ENCODE results near the gene MANSC1.

DNA sequence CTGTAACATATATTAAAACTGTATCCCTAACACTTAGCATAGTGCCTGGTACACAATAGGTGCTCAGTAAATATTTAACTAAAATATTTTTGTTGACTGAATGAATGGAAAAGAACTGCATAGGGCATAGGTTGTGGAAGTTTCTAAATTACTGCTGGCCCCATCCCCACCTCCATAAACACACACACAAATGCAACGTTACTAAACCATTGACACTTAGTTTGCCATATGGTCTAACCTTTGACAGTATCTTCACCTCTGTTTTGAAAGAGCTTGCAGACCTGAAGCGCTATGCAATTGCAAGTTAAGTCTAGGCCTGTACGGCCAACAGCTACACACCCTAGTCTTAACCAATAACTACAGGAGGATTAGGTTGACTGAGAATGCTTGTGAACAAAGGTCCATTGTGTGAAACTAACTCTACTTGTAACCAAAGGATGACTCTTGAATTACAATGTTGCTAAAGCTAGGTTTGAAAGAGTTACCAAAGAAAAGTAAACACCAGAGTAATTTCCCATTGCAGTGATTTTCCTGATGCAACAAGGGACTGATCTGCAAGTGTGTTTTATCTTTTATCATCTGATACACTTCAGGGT lies 924 bp upstream of the MANSC1 start:
- no peak for TF ChIP-seq PPARA (CRISPR knock-in tag; IDR thresholded peaks at IDR 0.05; ENCODE audit: borderline replicate concordance)
- TF ChIP-seq ZC3H10 (CRISPR knock-in tag; IDR thresholded peaks at IDR 0.05), result no peak
- TF ChIP-seq ZNF70 (CRISPR knock-in tag; IDR thresholded peaks at IDR 0.05), result no peak
- TF ChIP-seq, protein P1, sequence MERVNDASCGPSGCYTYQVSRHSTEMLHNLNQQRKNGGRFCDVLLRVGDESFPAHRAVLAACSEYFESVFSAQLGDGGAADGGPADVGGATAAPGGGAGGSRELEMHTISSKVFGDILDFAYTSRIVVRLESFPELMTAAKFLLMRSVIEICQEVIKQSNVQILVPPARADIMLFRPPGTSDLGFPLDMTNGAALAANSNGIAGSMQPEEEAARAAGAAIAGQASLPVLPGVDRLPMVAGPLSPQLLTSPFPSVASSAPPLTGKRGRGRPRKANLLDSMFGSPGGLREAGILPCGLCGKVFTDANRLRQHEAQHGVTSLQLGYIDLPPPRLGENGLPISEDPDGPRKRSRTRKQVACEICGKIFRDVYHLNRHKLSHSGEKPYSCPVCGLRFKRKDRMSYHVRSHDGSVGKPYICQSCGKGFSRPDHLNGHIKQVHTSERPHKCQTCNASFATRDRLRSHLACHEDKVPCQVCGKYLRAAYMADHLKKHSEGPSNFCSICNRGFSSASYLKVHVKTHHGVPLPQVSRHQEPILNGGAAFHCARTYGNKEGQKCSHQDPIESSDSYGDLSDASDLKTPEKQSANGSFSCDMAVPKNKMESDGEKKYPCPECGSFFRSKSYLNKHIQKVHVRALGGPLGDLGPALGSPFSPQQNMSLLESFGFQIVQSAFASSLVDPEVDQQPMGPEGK (CRISPR knock-in tag; IDR thresholded peaks at IDR 0.05; ENCODE audit: borderline replicate concordance), result no peak
- TF ChIP-seq OSR1 (CRISPR knock-in tag; IDR thresholded peaks at IDR 0.05), result no peak
- no peak for TF ChIP-seq ZFP30 (CRISPR knock-in tag; IDR thresholded peaks at IDR 0.05)
- TF ChIP-seq, protein P2, sequence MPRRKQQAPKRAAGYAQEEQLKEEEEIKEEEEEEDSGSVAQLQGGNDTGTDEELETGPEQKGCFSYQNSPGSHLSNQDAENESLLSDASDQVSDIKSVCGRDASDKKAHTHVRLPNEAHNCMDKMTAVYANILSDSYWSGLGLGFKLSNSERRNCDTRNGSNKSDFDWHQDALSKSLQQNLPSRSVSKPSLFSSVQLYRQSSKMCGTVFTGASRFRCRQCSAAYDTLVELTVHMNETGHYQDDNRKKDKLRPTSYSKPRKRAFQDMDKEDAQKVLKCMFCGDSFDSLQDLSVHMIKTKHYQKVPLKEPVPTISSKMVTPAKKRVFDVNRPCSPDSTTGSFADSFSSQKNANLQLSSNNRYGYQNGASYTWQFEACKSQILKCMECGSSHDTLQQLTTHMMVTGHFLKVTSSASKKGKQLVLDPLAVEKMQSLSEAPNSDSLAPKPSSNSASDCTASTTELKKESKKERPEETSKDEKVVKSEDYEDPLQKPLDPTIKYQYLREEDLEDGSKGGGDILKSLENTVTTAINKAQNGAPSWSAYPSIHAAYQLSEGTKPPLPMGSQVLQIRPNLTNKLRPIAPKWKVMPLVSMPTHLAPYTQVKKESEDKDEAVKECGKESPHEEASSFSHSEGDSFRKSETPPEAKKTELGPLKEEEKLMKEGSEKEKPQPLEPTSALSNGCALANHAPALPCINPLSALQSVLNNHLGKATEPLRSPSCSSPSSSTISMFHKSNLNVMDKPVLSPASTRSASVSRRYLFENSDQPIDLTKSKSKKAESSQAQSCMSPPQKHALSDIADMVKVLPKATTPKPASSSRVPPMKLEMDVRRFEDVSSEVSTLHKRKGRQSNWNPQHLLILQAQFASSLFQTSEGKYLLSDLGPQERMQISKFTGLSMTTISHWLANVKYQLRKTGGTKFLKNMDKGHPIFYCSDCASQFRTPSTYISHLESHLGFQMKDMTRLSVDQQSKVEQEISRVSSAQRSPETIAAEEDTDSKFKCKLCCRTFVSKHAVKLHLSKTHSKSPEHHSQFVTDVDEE (CRISPR knock-in tag; IDR thresholded peaks at IDR 0.05), result no peak
- TF ChIP-seq TCF4 (CRISPR knock-in tag; IDR thresholded peaks at IDR 0.05; ENCODE audit: borderline replicate concordance), result no peak
- no peak for TF ChIP-seq ZFP3 (CRISPR knock-in tag; IDR thresholded peaks at IDR 0.05)
- TF ChIP-seq ESRRG (CRISPR knock-in tag; IDR thresholded peaks at IDR 0.05), result no peak
